Prostate gland (tissue), 2 donors: ENCODE measurements around the gene EHMT2.

ENCODE experiments used
- CTCF ChIP-seq, 4 experiments: fragments of 200-600 bp in 2 of 4; fragments of 450-650 bp in 2 of 4; sonication (generic) in 2 of 4; IDR thresholded peaks; 1 replicate in 3 of 4; 2 replicates in 1 of 4; pipeline ENCODE4 v1.5.1; 2016 to 2019; ENCODE audit warnings: antibody characterized with exemption in 4 of 4, mild to moderate bottlenecking in 2 of 4, moderate library complexity in 2 of 4
- POLR2AphosphoS5 ChIP-seq: sonication (generic); formaldehyde crosslinking; IDR thresholded peaks from one replicate; pipeline ENCODE4 v1.6.1; 2017; ENCODE audit warnings: antibody characterized with exemption

GRCh38 chr6:31850765-31851484, 46.6 kb downstream of the EHMT2 start:
- no peak for TF ChIP-seq CTCF (IDR thresholded peaks at IDR 0.05)
- no peak for TF ChIP-seq POLR2AphosphoS5
